AG04449 (cell line): ENCODE measurements around the gene IKZF1.

Experiments used
- CTCF ChIA-PET: fragments of 350-600 bp; formaldehyde crosslinking; extraction: SDS; loops from one replicate; lab custom pipeline; 2021; ENCODE audit warnings: antibody characterized with exemption; lab: Yijun Ruan, JAX
- POLR2A ChIA-PET: fragments of 400-600, 350-600 bp; formaldehyde crosslinking; extraction: SDS; loops from one replicate; lab custom pipeline; 2020; ENCODE audit warnings: antibody characterized with exemption, inconsistent platforms; lab: Yijun Ruan, JAX
- DNase-seq: peaks from one replicate; pipeline ENCODE4 v3.0.0-alpha.2; 2010; ENCODE audit warnings: low read depth, low spot score
- H3K4me3 ChIP-seq: 2 replicates; pipeline ENCODE4 v1.5.1; 2011; ENCODE audit warnings: low read depth, mild to moderate bottlenecking, control low read depth, low read length
- TF ChIP-seq, protein P1 (sequence below): IDR thresholded peaks from one replicate; pipeline ENCODE4 v1.5.1; 2011; ENCODE audit warnings: mild to moderate bottlenecking, moderate library complexity, low read length, control low read depth, inconsistent platforms; ENCODE audit not compliant: insufficient read depth; ENCODE audit errors: missing control alignments

IKZF1 gene

DNA sequence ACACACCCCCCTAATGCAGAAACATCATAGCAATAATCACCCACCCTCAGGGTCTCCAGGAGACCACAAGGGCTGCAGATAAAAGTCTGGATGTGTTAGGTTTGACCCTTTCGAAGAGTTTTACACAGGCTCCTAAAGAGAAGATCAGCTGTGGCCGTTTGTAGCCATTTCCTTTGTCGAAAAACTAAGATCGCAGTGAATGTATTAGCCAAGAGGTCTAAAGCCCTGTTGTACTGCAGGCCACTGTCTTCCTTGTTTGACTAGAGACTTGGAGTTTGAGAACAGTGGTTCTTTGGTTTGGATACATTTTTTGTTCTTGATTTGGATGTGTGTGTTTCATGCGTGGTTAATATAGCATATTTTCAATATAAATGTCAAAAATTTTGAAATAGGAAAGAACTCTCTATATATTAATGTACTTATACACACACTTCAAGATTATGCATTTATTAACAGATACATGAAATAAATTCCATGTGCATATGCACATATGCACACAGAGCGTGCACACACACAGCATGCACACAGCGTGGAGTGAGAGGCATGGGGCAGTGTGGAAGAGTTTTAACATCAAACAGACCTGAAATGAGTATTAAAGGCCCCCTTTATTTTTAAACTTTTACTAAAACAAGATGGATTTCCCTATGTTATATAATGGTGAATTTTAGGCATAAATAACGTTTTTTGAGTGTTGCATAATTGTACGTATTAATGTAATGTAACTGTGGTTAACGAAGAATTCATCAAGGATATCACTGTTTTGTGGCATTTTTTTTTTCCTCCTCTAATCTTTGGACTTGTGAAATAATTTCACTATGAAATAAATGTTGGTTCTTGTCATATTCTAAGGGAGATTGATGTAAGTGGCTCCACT is 2.2 kb downstream of the IKZF1 start:
- CTCF ChIA-PET, result no interaction called here
- H3K4me3 ChIP-seq, result no peak overlapping the region
- no peak for DNase-seq
- TF ChIP-seq, protein P1, sequence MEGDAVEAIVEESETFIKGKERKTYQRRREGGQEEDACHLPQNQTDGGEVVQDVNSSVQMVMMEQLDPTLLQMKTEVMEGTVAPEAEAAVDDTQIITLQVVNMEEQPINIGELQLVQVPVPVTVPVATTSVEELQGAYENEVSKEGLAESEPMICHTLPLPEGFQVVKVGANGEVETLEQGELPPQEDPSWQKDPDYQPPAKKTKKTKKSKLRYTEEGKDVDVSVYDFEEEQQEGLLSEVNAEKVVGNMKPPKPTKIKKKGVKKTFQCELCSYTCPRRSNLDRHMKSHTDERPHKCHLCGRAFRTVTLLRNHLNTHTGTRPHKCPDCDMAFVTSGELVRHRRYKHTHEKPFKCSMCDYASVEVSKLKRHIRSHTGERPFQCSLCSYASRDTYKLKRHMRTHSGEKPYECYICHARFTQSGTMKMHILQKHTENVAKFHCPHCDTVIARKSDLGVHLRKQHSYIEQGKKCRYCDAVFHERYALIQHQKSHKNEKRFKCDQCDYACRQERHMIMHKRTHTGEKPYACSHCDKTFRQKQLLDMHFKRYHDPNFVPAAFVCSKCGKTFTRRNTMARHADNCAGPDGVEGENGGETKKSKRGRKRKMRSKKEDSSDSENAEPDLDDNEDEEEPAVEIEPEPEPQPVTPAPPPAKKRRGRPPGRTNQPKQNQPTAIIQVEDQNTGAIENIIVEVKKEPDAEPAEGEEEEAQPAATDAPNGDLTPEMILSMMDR, result no peak
- POLR2A ChIA-PET, result no interaction called here

DNA sequence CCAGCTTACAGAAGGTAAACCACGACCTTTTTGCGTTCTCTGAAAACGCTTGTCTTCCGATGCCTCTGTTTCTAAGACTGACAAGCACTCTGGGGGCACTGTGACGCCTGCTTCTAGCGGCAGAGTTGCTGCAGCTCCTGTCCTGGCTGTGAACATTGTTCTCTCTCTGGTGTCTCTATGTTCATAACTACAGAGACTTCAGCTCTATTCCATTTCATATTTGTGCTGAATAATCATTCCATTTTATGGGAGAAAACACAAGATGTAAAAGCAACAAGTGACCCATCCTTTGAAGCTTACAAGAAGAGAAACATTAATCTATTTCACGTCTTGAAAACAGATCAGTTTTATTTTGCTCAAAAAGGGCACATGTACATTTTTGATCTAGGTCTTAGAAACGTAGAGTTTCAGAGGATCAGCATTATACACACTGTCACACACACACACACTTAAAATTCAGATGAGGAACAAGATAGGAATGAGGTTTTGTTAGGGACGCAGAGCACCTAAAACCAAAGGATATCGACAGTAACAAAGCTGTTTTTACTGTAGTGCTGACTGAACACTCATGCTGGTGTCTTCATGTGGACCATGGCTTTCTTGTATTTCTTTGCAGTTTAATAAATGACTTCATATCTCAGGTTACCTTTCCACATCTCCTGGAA is 3.0 kb downstream of the IKZF1 start:
- no peak for DNase-seq
- TF ChIP-seq, protein P1, result no peak
- ChIA-PET CTCF (no interaction called here), POLR2A (no interaction called here)
- no peak overlapping the region for H3K4me3 ChIP-seq

DNA sequence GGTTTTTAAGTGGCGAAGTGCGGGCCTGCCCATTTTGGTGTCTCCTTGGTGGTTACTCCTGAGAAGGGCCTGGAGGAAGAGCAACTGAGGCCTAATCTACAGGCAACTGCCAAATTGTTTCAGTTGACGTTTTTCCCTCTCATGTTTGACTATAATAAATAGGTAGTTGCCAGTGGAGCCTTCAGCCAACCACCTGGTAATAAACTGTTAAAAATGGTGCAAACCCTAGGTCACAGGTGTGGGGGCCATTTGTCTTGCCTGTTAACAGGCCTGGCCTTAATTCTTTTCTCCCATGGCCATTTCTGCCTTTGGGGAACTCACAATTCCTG is 3.7 kb downstream of the IKZF1 start:
- ChIA-PET CTCF (no interaction called here), POLR2A (no interaction called here)
- no peak for DNase-seq
- TF ChIP-seq, protein P1, result no peak
- no peak overlapping the region for H3K4me3 ChIP-seq

DNA sequence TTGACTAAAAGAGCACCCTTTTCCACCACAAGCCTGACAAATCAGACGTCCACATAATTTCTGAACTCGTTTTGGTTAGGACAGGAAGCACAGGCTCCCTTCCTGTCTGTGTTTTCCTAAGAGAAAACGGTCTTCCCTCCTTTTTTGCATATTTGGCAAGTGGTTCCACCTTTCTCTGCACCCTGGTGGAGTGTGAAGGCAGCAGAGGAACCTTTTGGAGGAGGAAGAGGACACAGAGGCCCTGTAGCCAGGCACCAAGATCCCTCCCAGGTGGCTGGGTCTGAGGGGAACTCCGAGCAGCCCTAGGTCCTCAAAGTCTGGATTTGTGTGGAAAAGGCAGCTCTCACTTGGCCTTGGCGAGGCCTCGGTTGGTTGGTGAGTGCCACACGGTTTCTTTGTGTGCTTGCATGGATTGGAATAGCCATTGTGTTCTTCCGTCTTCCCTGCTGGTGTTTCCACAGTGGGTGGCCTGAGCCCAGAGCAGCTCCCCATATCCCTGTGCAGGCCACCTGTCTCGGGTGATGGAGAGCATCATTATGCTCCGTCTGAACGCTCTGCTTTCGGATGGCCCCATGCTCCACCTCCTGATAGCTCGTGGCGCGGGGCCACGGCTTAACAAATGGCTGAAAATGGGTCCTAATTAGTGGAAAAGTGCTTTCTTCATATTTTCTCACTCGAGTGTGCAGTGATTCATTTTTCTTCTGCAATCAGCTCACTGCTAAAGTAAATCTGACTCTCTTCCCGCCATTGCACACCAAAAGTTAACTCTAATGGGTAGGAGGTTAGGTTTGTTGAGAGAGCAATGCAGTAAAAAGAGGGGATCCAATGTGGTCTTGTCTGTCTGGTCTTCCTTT is 4.2 kb downstream of the IKZF1 start:
- ChIA-PET CTCF (no interaction called here), POLR2A (no interaction called here)
- H3K4me3 ChIP-seq, result no peak overlapping the region
- no peak for DNase-seq
- TF ChIP-seq, protein P1, result no peak

DNA sequence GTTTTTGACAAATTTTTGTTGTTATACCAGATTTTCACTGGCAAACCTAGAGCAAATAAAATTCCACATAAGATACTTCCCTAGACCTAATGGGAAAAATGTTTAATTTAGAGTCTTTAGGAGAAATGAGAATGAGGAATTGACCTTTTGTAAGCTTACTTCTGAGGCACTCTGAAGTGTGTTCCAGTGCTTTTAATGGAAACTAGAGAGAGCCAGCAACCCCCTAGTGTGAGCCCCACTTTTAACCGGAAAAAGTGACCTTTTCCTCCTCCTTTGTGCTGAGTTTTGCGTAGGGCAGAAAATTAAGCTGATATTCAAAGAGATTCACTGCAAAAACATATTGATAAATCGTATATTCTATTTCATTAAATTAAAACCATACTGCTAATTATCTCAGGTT is 5.2 kb downstream of the IKZF1 start:
- ChIA-PET CTCF (no interaction called here), POLR2A (no interaction called here)
- DNase-seq, result no peak
- H3K4me3 ChIP-seq, result no peak overlapping the region
- TF ChIP-seq, protein P1, result no peak
